ENCODE measurements around the gene NCOR2.

The NCOR2 gene

GRCh38 chr12:124603831-124604251, 36.4 kb upstream of the NCOR2 start:
- TF ChIP-seq ZNF70 (CRISPR knock-in tag; IDR thresholded peaks at IDR 0.05), result no peak
- peak; percentile 16; the same call in 1 of the 2 replicates for TF ChIP-seq SNAI2 (CRISPR knock-in tag; IDR thresholded peaks at IDR 0.05)
- TF ChIP-seq, protein P1, sequence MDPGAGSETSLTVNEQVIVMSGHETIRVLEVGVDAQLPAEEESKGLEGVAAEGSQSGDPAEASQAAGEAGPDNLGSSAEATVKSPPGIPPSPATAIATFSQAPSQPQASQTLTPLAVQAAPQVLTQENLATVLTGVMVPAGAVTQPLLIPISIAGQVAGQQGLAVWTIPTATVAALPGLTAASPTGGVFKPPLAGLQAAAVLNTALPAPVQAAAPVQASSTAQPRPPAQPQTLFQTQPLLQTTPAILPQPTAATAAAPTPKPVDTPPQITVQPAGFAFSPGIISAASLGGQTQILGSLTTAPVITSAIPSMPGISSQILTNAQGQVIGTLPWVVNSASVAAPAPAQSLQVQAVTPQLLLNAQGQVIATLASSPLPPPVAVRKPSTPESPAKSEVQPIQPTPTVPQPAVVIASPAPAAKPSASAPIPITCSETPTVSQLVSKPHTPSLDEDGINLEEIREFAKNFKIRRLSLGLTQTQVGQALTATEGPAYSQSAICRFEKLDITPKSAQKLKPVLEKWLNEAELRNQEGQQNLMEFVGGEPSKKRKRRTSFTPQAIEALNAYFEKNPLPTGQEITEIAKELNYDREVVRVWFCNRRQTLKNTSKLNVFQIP (CRISPR knock-in tag; IDR thresholded peaks at IDR 0.05; ENCODE audit: borderline replicate concordance, low read depth), result no peak
- TF ChIP-seq, protein P2, sequence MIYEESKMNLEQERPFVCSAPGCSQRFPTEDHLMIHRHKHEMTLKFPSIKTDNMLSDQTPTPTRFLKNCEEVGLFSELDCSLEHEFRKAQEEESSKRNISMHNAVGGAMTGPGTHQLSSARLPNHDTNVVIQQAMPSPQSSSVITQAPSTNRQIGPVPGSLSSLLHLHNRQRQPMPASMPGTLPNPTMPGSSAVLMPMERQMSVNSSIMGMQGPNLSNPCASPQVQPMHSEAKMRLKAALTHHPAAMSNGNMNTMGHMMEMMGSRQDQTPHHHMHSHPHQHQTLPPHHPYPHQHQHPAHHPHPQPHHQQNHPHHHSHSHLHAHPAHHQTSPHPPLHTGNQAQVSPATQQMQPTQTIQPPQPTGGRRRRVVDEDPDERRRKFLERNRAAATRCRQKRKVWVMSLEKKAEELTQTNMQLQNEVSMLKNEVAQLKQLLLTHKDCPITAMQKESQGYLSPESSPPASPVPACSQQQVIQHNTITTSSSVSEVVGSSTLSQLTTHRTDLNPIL (CRISPR knock-in tag; IDR thresholded peaks at IDR 0.05; ENCODE audit: low read depth), result no peak
- TF ChIP-seq TCF4 (CRISPR knock-in tag; IDR thresholded peaks at IDR 0.05; ENCODE audit: borderline replicate concordance), result peak; percentile 94
- no peak for TF ChIP-seq RARB (CRISPR knock-in tag; IDR thresholded peaks at IDR 0.05)
- TF ChIP-seq ZNF8 (CRISPR knock-in tag; IDR thresholded peaks at IDR 0.05), result 0 out of 2 replicates have a peak, but pooled peaks have one; percentile 19
- peak; percentile 69; the same call in 1 of the 2 replicates for TF ChIP-seq ZNF565 (CRISPR knock-in tag; conservative IDR thresholded peaks at IDR 0.05; ENCODE audit: low read depth)
- TF ChIP-seq TSHZ2 (CRISPR knock-in tag; IDR thresholded peaks at IDR 0.05), result no peak; the same call in 1 of the 2 replicates
- peak; percentile 96 for ATAC-seq

- peak; percentile 60 for ATAC-seq
- TF ChIP-seq ZNF70 (CRISPR knock-in tag; IDR thresholded peaks at IDR 0.05) (peak; percentile 15; the same call in 1 of the 2 replicates), CSDC2 (CRISPR knock-in tag; IDR thresholded peaks at IDR 0.05) (no peak)
Observed at GRCh38 chr12:124603100-124603541, 35.7 kb upstream of the NCOR2 start.

- no peak for ATAC-seq
- no peak for TF ChIP-seq GLIS3 (CRISPR knock-in tag; IDR thresholded peaks at IDR 0.05)
- TF ChIP-seq ARNTL (CRISPR knock-in tag; IDR thresholded peaks at IDR 0.05; ENCODE audit: borderline replicate concordance, low read depth), result no peak
- TF ChIP-seq ZNF8 (CRISPR knock-in tag; IDR thresholded peaks at IDR 0.05), result no peak
- TF ChIP-seq TOX (CRISPR knock-in tag; IDR thresholded peaks at IDR 0.05; ENCODE audit: borderline replicate concordance), result no peak
- TF ChIP-seq, protein P3, sequence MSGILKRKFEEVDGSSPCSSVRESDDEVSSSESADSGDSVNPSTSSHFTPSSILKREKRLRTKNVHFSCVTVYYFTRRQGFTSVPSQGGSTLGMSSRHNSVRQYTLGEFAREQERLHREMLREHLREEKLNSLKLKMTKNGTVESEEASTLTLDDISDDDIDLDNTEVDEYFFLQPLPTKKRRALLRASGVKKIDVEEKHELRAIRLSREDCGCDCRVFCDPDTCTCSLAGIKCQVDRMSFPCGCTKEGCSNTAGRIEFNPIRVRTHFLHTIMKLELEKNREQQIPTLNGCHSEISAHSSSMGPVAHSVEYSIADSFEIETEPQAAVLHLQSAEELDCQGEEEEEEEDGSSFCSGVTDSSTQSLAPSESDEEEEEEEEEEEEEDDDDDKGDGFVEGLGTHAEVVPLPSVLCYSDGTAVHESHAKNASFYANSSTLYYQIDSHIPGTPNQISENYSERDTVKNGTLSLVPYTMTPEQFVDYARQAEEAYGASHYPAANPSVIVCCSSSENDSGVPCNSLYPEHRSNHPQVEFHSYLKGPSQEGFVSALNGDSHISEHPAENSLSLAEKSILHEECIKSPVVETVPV (CRISPR knock-in tag; IDR thresholded peaks at IDR 0.05), result no peak
- no peak for TF ChIP-seq ZFP30 (CRISPR knock-in tag; IDR thresholded peaks at IDR 0.05)
- no peak for TF ChIP-seq ZNF70 (CRISPR knock-in tag; IDR thresholded peaks at IDR 0.05)
- no peak for TF ChIP-seq ZFP3 (CRISPR knock-in tag; IDR thresholded peaks at IDR 0.05)
- TF ChIP-seq CSDC2 (CRISPR knock-in tag; IDR thresholded peaks at IDR 0.05), result no peak
- no peak for TF ChIP-seq TSHZ2 (CRISPR knock-in tag; IDR thresholded peaks at IDR 0.05)
- TF ChIP-seq, protein P4, sequence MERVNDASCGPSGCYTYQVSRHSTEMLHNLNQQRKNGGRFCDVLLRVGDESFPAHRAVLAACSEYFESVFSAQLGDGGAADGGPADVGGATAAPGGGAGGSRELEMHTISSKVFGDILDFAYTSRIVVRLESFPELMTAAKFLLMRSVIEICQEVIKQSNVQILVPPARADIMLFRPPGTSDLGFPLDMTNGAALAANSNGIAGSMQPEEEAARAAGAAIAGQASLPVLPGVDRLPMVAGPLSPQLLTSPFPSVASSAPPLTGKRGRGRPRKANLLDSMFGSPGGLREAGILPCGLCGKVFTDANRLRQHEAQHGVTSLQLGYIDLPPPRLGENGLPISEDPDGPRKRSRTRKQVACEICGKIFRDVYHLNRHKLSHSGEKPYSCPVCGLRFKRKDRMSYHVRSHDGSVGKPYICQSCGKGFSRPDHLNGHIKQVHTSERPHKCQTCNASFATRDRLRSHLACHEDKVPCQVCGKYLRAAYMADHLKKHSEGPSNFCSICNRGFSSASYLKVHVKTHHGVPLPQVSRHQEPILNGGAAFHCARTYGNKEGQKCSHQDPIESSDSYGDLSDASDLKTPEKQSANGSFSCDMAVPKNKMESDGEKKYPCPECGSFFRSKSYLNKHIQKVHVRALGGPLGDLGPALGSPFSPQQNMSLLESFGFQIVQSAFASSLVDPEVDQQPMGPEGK (CRISPR knock-in tag; IDR thresholded peaks at IDR 0.05; ENCODE audit: borderline replicate concordance), result no peak
- no peak for TF ChIP-seq PPARA (CRISPR knock-in tag; IDR thresholded peaks at IDR 0.05; ENCODE audit: borderline replicate concordance)
- no peak for TF ChIP-seq SNAI2 (CRISPR knock-in tag; IDR thresholded peaks at IDR 0.05)
- TF ChIP-seq RARB (CRISPR knock-in tag; IDR thresholded peaks at IDR 0.05), result no peak
- TF ChIP-seq OSR1 (CRISPR knock-in tag; IDR thresholded peaks at IDR 0.05), result no peak
- no peak for TF ChIP-seq ISL1 (CRISPR knock-in tag; IDR thresholded peaks at IDR 0.05)
- TF ChIP-seq, protein P2 (CRISPR knock-in tag; IDR thresholded peaks at IDR 0.05; ENCODE audit: low read depth), result no peak
- no peak for TF ChIP-seq ESRRG (CRISPR knock-in tag; IDR thresholded peaks at IDR 0.05)
- TF ChIP-seq, protein P1 (CRISPR knock-in tag; IDR thresholded peaks at IDR 0.05; ENCODE audit: borderline replicate concordance, low read depth), result no peak
Observed at GRCh38 chr12:124601706-124602105, 34.3 kb upstream of the NCOR2 start.
